Measurements from ENCODE around the gene TMEM69. TPM values are rescaled to one million over a fixed set of nuclear protein-coding genes. Genes with fewer than 3 reads are reported as not detected.

The TMEM69 gene
- total and polyA plus RNA-seq, 2 of the 13 experiments (the other 11 are each of a cell fraction or from before 2014, with no cell fraction given): 25.4 to 135 TPM

DNA sequence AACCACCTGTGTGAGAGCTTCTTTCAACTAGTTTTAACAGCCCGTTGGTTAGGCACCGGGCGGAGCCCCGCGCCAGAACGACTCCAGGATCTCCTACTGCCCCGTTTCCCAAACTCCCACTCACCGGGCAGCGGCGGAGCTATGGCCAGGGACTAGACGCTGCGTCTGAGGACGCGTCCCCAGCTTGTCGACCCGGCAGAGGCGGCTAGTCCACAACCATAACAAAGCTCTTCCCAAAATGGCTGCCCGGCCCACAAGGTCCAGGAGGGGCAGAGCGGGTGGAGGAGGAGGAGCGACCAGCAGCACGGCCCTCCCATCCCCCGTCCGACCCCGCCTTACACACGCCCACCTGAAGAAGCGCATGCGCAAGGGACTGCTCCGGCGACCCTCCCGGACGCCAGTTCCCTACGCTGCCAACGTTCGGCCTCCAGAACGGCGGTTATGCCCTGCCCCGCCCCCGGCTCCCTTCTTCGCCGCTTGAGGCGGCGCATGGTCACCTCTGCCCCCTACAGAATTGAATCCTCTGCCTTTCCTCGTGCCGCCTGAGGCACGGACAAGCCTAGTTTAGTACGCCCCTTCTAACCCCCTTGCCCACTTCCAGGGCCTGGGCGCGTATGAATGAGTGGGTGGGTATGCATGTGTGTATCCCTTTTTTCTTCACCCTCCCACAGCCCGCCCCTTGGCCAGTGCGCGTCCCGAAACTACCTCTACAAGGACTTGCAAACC lies 1.5 kb upstream of the TMEM69 start, which contains the start of gene GPBP1L1 (continued):
- TF ChIP-seq SOX5 (CRISPR knock-in tag; IDR thresholded peaks at IDR 0.05; ENCODE audit: borderline replicate concordance) (peak; percentile 24; the same call in 1 of the 2 replicates), RFXAP (CRISPR knock-in tag; IDR thresholded peaks at IDR 0.05; ENCODE audit: borderline replicate concordance) (no peak), ARNT (IDR thresholded peaks at IDR 0.05) (no peak), TBX3 (IDR thresholded peaks at IDR 0.05; ENCODE audit: borderline replicate concordance) (0 out of 2 replicates have a peak, but pooled peaks have one; percentile 9), CHCHD3 (CRISPR knock-in tag; IDR thresholded peaks at IDR 0.05) (no peak), ZSCAN21 (CRISPR knock-in tag; IDR thresholded peaks at IDR 0.05; ENCODE audit: borderline replicate concordance) (peak; percentile 50; the same call in 1 of the 2 replicates), KDM2A (CRISPR knock-in tag; IDR thresholded peaks at IDR 0.05; ENCODE audit: borderline replicate concordance, low read depth) (peak; percentile 59; the same call in 1 of the 2 replicates), HNRNPLL (IDR thresholded peaks at IDR 0.05; ENCODE audit: low read depth, low read length, poor library complexity, severe bottlenecking) (peak; percentile 99), ZSCAN30 (CRISPR knock-in tag; IDR thresholded peaks at IDR 0.05) (peak; percentile 85; the same call in 1 of the 2 replicates), ZNF451 (CRISPR knock-in tag; IDR thresholded peaks at IDR 0.05) (peak; percentile 15; the same call in 1 of the 2 replicates), ZNF33B (CRISPR knock-in tag; IDR thresholded peaks at IDR 0.05) (peak; percentile 1; the same call in 1 of the 2 replicates), POLR2AphosphoS5 (IDR thresholded peaks at IDR 0.05; ENCODE audit: low read depth, low read length) (peak; percentile 80)
- TF ChIP-seq, protein P1, sequence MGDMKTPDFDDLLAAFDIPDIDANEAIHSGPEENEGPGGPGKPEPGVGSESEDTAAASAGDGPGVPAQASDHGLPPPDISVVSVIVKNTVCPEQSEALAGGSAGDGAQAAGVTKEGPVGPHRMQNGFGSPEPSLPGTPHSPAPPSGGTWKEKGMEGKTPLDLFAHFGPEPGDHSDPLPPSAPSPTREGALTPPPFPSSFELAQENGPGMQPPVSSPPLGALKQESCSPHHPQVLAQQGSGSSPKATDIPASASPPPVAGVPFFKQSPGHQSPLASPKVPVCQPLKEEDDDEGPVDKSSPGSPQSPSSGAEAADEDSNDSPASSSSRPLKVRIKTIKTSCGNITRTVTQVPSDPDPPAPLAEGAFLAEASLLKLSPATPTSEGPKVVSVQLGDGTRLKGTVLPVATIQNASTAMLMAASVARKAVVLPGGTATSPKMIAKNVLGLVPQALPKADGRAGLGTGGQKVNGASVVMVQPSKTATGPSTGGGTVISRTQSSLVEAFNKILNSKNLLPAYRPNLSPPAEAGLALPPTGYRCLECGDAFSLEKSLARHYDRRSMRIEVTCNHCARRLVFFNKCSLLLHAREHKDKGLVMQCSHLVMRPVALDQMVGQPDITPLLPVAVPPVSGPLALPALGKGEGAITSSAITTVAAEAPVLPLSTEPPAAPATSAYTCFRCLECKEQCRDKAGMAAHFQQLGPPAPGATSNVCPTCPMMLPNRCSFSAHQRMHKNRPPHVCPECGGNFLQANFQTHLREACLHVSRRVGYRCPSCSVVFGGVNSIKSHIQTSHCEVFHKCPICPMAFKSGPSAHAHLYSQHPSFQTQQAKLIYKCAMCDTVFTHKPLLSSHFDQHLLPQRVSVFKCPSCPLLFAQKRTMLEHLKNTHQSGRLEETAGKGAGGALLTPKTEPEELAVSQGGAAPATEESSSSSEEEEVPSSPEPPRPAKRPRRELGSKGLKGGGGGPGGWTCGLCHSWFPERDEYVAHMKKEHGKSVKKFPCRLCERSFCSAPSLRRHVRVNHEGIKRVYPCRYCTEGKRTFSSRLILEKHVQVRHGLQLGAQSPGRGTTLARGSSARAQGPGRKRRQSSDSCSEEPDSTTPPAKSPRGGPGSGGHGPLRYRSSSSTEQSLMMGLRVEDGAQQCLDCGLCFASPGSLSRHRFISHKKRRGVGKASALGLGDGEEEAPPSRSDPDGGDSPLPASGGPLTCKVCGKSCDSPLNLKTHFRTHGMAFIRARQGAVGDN (CRISPR knock-in tag; IDR thresholded peaks at IDR 0.05): peak; percentile 91
- TF ChIP-seq, protein P2, sequence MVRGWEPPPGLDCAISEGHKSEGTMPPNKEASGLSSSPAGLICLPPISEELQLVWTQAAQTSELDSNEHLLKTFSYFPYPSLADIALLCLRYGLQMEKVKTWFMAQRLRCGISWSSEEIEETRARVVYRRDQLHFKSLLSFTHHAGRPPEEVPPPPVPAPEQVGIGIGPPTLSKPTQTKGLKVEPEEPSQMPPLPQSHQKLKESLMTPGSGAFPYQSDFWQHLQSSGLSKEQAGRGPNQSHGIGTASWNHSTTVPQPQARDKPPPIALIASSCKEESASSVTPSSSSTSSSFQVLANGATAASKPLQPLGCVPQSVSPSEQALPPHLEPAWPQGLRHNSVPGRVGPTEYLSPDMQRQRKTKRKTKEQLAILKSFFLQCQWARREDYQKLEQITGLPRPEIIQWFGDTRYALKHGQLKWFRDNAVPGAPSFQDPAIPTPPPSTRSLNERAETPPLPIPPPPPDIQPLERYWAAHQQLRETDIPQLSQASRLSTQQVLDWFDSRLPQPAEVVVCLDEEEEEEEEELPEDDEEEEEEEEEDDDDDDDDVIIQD (CRISPR knock-in tag; IDR thresholded peaks at IDR 0.05; ENCODE audit: low read depth): 0 out of 2 replicates have a peak, but pooled peaks have one; percentile 32
- TF ChIP-seq, protein P3, sequence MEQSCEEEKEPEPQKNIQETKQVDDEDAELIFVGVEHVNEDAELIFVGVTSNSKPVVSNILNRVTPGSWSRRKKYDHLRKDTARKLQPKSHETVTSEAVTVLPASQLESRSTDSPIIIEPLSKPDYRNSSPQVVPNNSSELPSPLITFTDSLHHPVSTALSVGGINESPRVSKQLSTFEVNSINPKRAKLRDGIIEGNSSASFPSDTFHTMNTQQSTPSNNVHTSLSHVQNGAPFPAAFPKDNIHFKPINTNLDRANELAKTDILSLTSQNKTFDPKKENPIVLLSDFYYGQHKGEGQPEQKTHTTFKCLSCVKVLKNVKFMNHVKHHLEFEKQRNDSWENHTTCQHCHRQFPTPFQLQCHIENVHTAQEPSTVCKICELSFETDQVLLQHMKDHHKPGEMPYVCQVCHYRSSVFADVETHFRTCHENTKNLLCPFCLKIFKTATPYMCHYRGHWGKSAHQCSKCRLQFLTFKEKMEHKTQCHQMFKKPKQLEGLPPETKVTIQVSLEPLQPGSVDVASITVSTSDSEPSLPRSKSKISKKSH (CRISPR knock-in tag; IDR thresholded peaks at IDR 0.05; ENCODE audit: borderline replicate concordance): no peak; the same call in 1 of the 2 replicates
- TF ChIP-seq, protein P4, sequence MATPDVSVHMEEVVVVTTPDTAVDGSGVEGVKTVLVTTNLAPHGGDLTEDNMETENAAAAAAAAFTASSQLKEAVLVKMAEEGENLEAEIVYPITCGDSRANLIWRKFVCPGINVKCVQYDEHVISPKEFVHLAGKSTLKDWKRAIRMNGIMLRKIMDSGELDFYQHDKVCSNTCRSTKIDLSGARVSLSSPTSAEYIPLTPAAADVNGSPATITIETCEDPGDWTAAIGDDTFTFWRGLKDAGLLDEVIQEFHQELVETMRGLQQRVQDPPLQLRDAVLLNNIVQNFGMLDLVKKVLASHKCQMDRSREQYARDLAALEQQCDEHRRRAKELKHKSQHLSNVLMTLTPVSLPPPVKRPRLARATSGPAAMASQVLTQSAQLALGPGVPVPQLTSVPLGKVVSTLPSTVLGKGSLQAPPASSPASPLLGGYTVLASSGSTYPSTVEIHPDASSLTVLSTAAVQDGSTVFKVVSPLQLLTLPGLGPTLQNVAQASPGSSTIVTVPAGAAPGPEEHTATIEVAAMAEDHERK (CRISPR knock-in tag; IDR thresholded peaks at IDR 0.05; ENCODE audit: low read depth): no peak
- TF ChIP-seq, protein P5, sequence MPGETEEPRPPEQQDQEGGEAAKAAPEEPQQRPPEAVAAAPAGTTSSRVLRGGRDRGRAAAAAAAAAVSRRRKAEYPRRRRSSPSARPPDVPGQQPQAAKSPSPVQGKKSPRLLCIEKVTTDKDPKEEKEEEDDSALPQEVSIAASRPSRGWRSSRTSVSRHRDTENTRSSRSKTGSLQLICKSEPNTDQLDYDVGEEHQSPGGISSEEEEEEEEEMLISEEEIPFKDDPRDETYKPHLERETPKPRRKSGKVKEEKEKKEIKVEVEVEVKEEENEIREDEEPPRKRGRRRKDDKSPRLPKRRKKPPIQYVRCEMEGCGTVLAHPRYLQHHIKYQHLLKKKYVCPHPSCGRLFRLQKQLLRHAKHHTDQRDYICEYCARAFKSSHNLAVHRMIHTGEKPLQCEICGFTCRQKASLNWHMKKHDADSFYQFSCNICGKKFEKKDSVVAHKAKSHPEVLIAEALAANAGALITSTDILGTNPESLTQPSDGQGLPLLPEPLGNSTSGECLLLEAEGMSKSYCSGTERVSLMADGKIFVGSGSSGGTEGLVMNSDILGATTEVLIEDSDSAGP (CRISPR knock-in tag; IDR thresholded peaks at IDR 0.05; ENCODE audit: borderline replicate concordance): peak; percentile 79

Measured in HepG2 (cell line).